Activated gamma-delta T cell treated with Interleukin-2 at 50 U/mL for 16 hours (primary cell): ENCODE data around the gene RFX7.

Experiments
- DNase-seq: peaks from one replicate; pipeline ENCODE4 v3.0.0-alpha.2; 2020

Gene RFX7

DNA sequence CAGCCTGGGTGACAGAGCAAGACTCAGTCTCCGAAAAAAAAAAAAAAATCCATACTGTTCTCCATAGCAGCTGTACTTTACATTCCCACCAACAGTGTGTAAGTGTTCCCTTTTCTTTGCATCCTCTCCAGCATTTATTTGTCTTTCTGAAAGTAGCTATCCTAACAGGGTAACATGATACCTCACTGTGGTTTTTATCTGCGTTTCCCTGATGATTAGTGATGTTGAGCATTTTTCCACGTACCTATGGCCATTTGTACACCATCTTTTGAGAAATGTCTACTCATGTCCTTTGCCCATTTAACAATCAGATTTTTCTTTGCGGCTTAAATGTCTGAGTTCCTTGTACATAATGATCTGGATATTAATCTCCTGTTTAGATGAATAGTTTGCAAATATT is 119.3 kb downstream of the RFX7 start:
- no peak for DNase-seq

DNA sequence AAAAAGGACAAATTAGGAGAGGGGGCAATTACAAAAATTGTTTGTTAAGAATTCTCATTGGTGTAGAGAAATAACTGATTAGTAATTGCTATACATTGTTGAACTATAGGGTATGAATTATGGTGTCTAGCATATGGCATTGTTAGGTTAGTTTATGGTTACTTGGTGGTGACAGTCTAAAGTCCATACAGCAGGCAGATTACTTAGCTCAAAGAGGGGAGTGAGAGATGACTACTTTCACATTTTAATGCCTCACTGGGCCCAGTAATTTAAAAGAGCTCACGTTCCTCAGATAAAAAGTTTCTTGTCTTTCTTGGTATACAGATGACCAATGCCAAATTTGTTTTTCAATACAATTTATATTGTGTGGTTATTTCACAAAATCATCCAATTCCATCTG is 137.8 kb downstream of the RFX7 start:
- no peak for DNase-seq

- no peak for DNase-seq
Observed at GRCh38 chr15:56102441-56102840, 141.2 kb downstream of the RFX7 start.

- no peak for DNase-seq
Observed at GRCh38 chr15:56099311-56099710, 144.4 kb downstream of the RFX7 start.

- DNase-seq, result no peak
Observed at GRCh38 chr15:56098195-56098863, 145.3 kb downstream of the RFX7 start.

GRCh38 chr15:56095406-56095805 is 148.3 kb downstream of the RFX7 start:
- DNase-seq, result no peak

DNA sequence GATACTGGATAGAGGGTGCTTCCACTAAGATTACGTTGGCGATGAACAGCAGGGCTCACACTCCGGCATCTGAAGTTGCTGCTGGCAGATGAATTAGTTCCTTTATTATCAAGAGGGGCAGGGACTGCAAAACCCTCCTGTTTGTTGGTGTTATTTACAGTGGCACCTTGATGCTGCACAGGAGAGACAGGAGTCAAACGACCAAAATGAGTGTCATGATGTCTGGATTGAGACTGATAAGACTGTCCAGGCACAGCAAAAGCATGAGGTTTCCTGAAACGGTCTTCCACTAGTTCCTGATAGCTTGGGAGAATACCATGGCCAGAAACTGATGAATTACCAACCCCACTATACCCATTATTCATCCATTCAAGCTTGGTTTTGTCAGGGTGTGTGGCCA is 149.5 kb downstream of the RFX7 start:
- DNase-seq, result no peak

DNA sequence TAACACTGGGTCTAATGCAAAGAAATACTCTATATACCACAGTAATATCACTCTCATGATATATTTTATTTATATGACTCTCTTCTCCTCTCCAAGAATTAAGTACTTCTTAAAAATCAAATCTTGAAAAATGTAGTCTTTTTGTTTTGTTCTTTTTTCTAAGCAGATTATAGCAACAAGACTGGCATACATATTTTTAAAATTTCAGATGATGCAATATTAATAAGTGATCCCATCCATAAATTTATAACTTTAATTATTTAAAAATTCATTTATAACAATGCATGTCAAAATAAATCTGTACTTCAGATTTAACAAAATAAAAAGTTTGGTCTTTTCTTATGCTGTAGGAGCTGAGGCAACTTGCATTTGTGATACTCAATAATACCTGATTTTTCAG is 155.3 kb downstream of the RFX7 start:
- no peak for DNase-seq

DNA sequence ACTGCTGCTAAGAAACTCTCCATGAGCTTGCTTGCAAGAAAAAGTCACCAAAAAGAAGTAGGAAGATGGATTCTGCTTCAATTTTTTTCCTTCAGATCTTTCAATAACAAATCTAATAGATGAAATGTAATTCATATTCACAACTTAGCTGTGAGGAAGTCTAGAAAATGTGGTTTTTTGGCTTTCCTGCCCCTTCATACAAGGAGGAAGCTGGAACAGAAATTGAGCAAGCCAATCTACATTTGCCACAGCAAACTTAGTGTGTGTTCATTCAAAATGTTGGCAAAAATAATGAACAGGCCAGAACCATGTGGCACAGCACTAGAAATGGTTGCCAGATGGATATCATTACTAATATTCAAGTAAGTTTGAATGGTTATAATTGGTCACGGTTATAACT is 157.1 kb downstream of the RFX7 start:
- no peak for DNase-seq

DNA sequence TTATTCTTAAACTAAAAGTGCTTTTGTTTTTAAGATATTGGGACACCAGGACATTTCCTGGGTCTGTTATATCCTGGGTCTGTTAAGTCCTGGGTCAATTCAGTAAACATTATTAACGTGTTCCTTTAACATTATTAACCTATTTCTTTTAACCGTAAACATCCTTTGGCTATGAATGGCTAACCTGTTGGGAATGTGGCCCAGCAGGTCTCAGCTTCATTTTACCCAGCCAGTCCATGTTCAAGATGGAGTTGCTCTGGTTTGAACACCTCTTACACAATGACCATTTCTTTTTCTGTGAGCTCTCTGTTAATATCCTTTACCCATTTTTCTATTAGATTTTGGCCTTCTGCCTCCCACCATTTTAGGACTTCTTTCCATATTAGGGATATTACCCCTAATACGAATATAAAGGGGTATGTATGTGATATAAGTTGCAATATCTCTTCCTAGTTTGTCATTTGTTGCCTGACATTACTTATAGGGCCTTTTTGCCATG is 161.4 kb downstream of the RFX7 start:
- DNase-seq, result no peak

DNA sequence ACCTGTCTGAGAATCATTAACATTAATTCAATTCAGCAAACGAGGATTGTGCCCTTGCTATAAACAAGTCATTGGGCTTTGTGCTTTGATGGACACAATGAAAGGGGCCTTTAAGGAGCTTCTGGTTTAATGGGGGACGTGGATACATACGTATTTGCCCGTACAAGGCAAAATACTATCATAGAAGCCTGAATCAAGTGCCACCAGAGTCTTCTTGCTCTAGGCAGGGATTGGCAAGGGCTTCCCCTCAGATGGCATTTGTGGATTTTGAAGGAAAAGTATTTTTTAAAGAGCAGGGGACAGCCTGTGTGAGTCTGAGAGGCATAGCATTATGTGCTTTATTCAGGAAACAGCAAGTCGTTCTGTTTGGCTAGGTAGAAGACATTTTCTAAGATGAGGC is 166.6 kb downstream of the RFX7 start:
- DNase-seq, result no peak

DNA sequence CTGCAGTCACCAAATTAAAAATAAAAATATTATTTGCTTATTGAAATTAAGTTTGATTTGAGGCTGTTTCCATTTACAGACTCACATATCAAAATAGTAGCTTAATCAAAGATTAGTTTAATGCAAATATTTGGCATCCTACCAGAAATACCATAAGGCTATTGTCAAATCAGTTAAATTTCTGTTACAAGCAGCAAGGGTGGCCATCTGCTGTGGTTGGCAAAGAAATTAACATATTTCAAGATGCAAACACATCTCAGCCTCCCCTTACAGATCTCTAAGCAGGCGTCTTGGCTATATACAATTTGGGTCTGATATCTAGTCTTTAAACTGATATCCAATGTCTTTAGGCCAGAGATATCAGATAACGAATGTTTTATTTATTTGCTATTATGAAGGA is 167.0 kb downstream of the RFX7 start:
- DNase-seq, result no peak

DNA sequence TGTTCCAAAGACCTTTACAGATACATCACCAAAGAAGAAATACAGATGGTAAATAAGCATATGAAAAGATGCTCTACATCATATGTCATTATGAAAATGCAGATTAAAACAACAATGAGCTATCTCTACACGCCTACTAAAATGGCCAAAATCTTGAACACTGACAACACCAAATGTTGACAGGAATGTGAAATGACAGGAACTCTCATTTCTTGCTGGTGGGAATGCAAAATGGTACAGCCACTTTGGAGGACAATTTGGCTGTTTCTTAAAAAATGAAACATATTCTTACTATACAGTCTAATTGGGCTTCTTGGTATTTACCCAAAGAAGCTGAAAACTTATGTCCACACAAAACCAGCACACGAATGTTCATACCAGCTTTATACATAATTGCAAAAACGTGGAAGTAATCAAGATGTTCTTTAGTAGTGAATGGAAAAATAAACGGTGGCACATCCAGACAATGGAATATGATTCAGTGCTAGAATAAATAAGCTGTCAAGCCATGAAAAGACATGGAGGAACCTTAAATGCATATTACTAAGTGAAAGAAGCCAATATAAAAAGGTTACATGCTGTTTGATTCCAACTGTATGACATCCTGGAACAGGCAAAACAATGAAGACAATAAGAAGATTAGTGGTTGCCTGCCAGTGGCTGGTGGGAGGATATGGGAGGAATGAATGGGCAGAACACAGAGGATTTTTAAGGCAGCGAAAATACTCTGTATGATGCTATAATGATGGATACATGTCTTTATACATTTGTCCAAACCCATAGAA is 169.0 kb downstream of the RFX7 start:
- no peak for DNase-seq

GRCh38 chr15:56064152-56064551 is 179.5 kb downstream of the RFX7 start:
- DNase-seq, result no peak

GRCh38 chr15:56059716-56060115 is 184.0 kb downstream of the RFX7 start:
- DNase-seq, result no peak

- DNase-seq, result no peak
Observed at GRCh38 chr15:56058986-56059385, 184.7 kb downstream of the RFX7 start.

- DNase-seq, result no peak
Observed at GRCh38 chr15:56056626-56057025, 187.1 kb downstream of the RFX7 start.

DNA sequence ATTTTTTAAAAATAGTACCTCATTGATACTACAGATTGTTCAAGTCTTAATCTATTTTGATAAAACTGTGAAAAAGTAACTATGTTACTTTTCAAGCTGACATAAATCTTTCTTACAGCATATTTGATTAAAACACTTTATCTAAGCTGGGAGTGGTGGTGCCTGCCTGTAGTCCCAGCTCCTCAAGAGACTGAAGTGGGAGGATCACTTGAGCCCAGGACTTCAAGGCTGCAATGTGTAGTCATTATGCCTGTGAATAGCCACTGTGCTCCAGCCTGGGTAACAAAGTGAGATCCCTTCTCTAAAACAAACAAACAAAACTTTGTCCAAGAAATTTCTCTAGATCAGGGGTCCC is 190.7 kb downstream of the RFX7 start:
- no peak for DNase-seq

- no peak for DNase-seq
Observed at GRCh38 chr15:56052395-56053045, 191.2 kb downstream of the RFX7 start.

GRCh38 chr15:56051676-56052075 is 192.0 kb downstream of the RFX7 start:
- DNase-seq, result no peak

GRCh38 chr15:56049577-56049976 is 194.1 kb downstream of the RFX7 start:
- DNase-seq, result no peak

DNA sequence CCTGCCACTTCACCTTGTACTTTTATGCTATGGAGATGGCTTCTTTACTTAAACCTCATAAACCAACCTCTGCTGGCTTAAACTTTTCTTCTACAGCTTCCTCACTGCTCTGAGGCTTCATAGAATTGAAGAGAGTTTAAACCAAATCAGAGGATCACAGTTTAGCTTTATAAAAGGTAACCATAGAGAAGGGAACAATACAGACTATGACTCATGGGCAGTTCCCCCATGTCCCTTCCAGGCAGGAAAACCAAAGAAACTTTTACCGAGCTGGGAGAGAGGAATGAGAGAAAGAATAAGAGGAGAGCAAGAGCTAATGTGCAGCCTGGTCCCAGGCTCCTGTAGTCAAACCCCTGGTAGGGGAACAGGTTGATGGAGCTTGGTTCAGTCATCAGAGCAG is 196.3 kb downstream of the RFX7 start:
- DNase-seq, result no peak

GRCh38 chr15:56045068-56045748 is 198.5 kb downstream of the RFX7 start:
- DNase-seq, result no peak
